ENCODE results near the gene SAMD4B. TPM values are rescaled to one million over a fixed set of nuclear protein-coding genes. Genes with fewer than 3 reads are reported as not detected.

The SAMD4B gene
- total and polyA plus RNA-seq, 2 of the 8 experiments (the other 6 are each of a cell fraction or from before 2014, with no cell fraction given) = 137 to 158 TPM

DNA sequence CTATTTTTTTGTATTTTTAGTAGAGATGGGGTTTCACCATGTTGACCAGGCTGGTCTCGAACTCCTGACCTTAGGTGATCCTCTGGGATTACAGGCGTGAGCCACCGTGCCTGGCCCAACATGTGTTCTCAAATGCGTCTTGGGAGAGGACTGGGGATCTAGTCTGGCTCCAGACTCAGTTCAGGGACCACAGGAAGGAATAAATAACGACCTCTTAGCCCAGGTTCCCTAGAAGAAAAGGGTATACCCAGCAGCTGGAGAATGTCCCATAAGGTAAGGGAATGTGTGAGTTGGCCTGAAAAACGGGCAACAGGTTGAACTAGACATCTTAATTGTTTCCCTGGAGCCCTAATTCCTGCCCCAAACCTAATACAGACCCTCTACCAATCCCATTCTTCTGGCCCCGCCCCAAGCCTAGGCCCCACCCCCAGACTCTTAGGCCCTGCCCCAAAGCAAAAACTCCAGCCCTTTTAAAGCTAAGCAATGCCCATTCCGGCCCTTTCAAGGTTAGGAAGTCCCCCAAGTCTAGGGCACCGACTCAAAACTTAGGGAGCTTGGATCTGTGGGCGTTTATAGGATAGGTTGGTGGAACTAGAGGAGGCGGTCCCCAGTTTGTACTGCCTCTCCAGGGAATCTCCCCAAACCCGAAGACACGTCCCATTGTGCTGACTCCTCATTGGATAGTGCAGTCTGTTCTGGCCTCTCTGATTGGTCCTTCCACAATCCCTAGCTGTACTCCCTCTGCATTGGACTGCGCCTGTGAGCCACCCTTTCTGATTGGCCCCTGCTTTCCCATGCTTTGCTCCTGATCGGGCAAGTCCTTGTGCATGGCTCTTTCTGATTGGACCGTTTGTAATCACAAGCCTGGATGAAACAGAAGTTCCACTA is 16.2 kb upstream of the SAMD4B start:
- Histone ChIP-seq H3K27ac (ENCODE audit: low read depth, low read length) (no peak overlapping the region), H2AK5ac (ENCODE audit: low read depth, low read length) (no peak overlapping the region), H3K79me2 (ENCODE audit: control insufficient read depth in 1 of 2, insufficient read depth in 2 of 2, low read length in 2 of 2) (no peaks in the 10 kb centered on the region), H4K8ac (ENCODE audit: extremely low read depth, insufficient read depth, low read length) (no peak overlapping the region), H3K14ac (ENCODE audit: insufficient read length) (no peak overlapping the region), H3K4ac (replicated peaks; ENCODE audit: insufficient read length, low read depth, low read length) (no peak overlapping the region), H3K56ac (replicated peaks; ENCODE audit: insufficient read length, low read depth, low read length) (no peak overlapping the region), H3K9me3 (ENCODE audit: insufficient read depth in 2 of 2, low read depth in 1 of 2, low read length in 1 of 2) (no peaks in the 10 kb centered on the region), H3K4me2 (ENCODE audit: insufficient read depth in 1 of 2, low read depth in 2 of 2, low read length in 2 of 2) (no peak overlapping the region), H2BK12ac (ENCODE audit: low read depth, low read length) (no peak overlapping the region), H3K18ac (ENCODE audit: extremely low read depth, low read length) (no peak overlapping the region), H2BK20ac (ENCODE audit: low read length) (no peak overlapping the region), H3K27me3 (replicated peaks in 1 of 4; ENCODE audit: control insufficient read depth in 3 of 4, extremely low read depth in 1 of 4, insufficient read depth in 3 of 4, low read length in 3 of 4) (peaks cover 0 to 6% (median 0%) of the 10 kb centered on the region in 4 experiments; a peak in 2 of 7 replicates), H2BK5ac (ENCODE audit: low read depth, low read length) (no peak overlapping the region), H3K23me2 (ENCODE audit: low read depth, low read length) (peaks cover 2% of the 10 kb centered on the region; the same call in 1 of the 2 replicates), H3K36me3 (ENCODE audit: control insufficient read depth in 2 of 4, insufficient read depth in 4 of 4, low read length in 3 of 4) (no peaks in the 10 kb centered on the region), H3K79me1 (ENCODE audit: low read depth, low read length) (no peaks in the 10 kb centered on the region), H4K5ac (ENCODE audit: insufficient read length, low read depth, low read length) (no peak overlapping the region), H4K91ac (replicated peaks; ENCODE audit: insufficient read length, low read length) (no peak overlapping the region), H2AFZ (ENCODE audit: low read length) (peak overlapping the region; percentile 67; the same call in 1 of the 2 replicates), H3K4me3 (ENCODE audit: extremely low read depth in 1 of 4, insufficient read depth in 2 of 4, low read depth in 3 of 4, low read length in 4 of 4) (no peak overlapping the region), H4K20me1 (replicated peaks in 1 of 2; ENCODE audit: control insufficient read depth in 1 of 2, insufficient read depth in 2 of 2, low read length in 2 of 2) (no peaks in the 10 kb centered on the region), H3K23ac (ENCODE audit: insufficient read length) (no peak overlapping the region), H3K4me1 (replicated peaks in 1 of 4; ENCODE audit: control insufficient read depth in 3 of 4, insufficient read depth in 4 of 4, low read length in 3 of 4) (peaks cover 0 to 6% (median 3%) of the 10 kb centered on the region in 4 experiments; a peak in 5 of 7 replicates), H2BK120ac (replicated peaks; ENCODE audit: low read depth, low read length) (no peak overlapping the region), H2BK15ac (ENCODE audit: low read length) (no peak overlapping the region), H3K9ac (replicated peaks in 1 of 4; ENCODE audit: extremely low read depth in 1 of 4, low read depth in 3 of 4, low read length in 3 of 4) (no peak overlapping the region)
- DNase-seq (ENCODE audit: low read depth in 1 of 2, low spot score in 2 of 2) (no peak), FAIRE-seq (peak; percentile 72)
- TF ChIP-seq ASH2L (IDR thresholded peaks at IDR 0.05; ENCODE audit: low read length) (no peak), CEBPB (IDR thresholded peaks at IDR 0.05; ENCODE audit: low read depth, low read length) (no peak), MAX (IDR thresholded peaks at IDR 0.05) (no peak), CBX8 (IDR thresholded peaks at IDR 0.05; ENCODE audit: borderline replicate concordance, low read depth, low read length) (no peak), FOSL1 (IDR thresholded peaks at IDR 0.05; ENCODE audit: insufficient read depth, low read depth, low read length) (no peak), SIX5 (IDR thresholded peaks at IDR 0.05; ENCODE audit: low read depth, low read length) (no peak), EGR1 (IDR thresholded peaks at IDR 0.05; ENCODE audit: borderline replicate concordance, low read depth, low read length) (no peak), SP1 (IDR thresholded peaks at IDR 0.05; ENCODE audit: low read depth, low read length) (peak; percentile 94), SUZ12 (IDR thresholded peaks at IDR 0.05; ENCODE audit: low read length) (no peak), CHD2 (IDR thresholded peaks at IDR 0.05; ENCODE audit: low read length) (peak; percentile 78)
- WGBS, 2 experiments (ENCODE audit: extremely low coverage in 1 of 2, insufficient coverage in 1 of 2, insufficient read length in 1 of 2, insufficient replicate concordance in 2 of 2, low coverage in 1 of 2, low lambda C conversion rate in 2 of 2, missing lambda C conversion rate in 1 of 2) = 82% methylated on average over 16 of the region's 16 CpGs; no CpG with 5 or more reads in 1 of the 2 experiments
- CTCF ChIA-PET (ENCODE audit: partially characterized antibody) = interaction anchor here (0.9 to 11.7 kb wide), 11 partner anchors 11 to 216 kb away, joined by 3 to 85 read pairs (median 5); partner anchors contain the start of genes IFNL3, SAMD4B and SYCN
- POLR2A ChIA-PET (ENCODE audit: partially characterized antibody) = interaction anchor here (0.6 to 1.5 kb wide), 4 partner anchors 63 to 158 kb away, joined by 3 to 4 read pairs (median 4); partner anchors contain the start of gene RPS16

All from H1 (cell line).